ENCODE data around the gene DYTN. TPM values are rescaled to one million over a fixed set of nuclear protein-coding genes. Genes with fewer than 3 reads are reported as not detected.

Gene DYTN
- total RNA-seq, 1 experiment from 2014 or later = not detected

- H3K9me3 ChIP-seq (ENCODE audit: low read length) = no peaks in the 10 kb centered on the region
- DNase-seq = peak; percentile 46
- no peaks in the 10 kb centered on the region for H3K9me2 ChIP-seq (replicated peaks; ENCODE audit: insufficient read depth, low read length)
- H3K4me2 ChIP-seq (ENCODE audit: low read depth, low read length, poor library complexity, severe bottlenecking) = no peak within 1 kb of the TSS
- no peak within 1 kb of the TSS for H2AFZ ChIP-seq (ENCODE audit: low read length)
- no peaks in the 10 kb centered on the region for H3K4me1 ChIP-seq (ENCODE audit: low read length)
- H3K79me2 ChIP-seq (ENCODE audit: low read length) = no peaks in the 10 kb centered on the region
- H3K9ac ChIP-seq (ENCODE audit: low read length) = no peak within 1 kb of the TSS
- H3K36me3 ChIP-seq (ENCODE audit: insufficient read depth, low read length) = no peaks in the 10 kb centered on the region
- no peak within 1 kb of the TSS for H3K4me3 ChIP-seq (ENCODE audit: low read length)
- H3K27me3 ChIP-seq (ENCODE audit: low read length) = no peaks in the 10 kb centered on the region
- H4K20me1 ChIP-seq (ENCODE audit: insufficient read depth, low read depth, low read length) = no peaks in the 10 kb centered on the region
- H3K27ac ChIP-seq (ENCODE audit: low read length) = no peak within 1 kb of the TSS
Observed at GRCh38 chr2:206642075-206643025, 75.8 kb downstream of the DYTN start, which contains the start of gene FAM237A. Gene FAM237A, plus strand, starts transcription at chr2:206642487. Its CDS starts 1,750 bp downstream, at chr2:206644237.

- H3K27me3 ChIP-seq (ENCODE audit: low read length) = no peaks in the 10 kb centered on the region
- H3K9me2 ChIP-seq (replicated peaks; ENCODE audit: insufficient read depth, low read length) = no peaks in the 10 kb centered on the region
- H2AFZ ChIP-seq (ENCODE audit: low read length) = no peak overlapping the region
- H3K9ac ChIP-seq (ENCODE audit: low read length) = no peak overlapping the region
- H3K4me1 ChIP-seq (ENCODE audit: low read length) = no peaks in the 10 kb centered on the region
- no peak for DNase-seq
- H3K27ac ChIP-seq (ENCODE audit: low read length) = no peak overlapping the region
- no peaks in the 10 kb centered on the region for H4K20me1 ChIP-seq (ENCODE audit: insufficient read depth, low read depth, low read length)
- H3K9me3 ChIP-seq (ENCODE audit: low read length) = no peaks in the 10 kb centered on the region
- H3K79me2 ChIP-seq (ENCODE audit: low read length) = no peaks in the 10 kb centered on the region
- H3K4me3 ChIP-seq (ENCODE audit: low read length) = no peak overlapping the region
- H3K36me3 ChIP-seq (ENCODE audit: insufficient read depth, low read length) = no peaks in the 10 kb centered on the region
- H3K4me2 ChIP-seq (ENCODE audit: low read depth, low read length, poor library complexity, severe bottlenecking) = no peak overlapping the region
Observed at GRCh38 chr2:206641226-206641625, 77.0 kb downstream of the DYTN start.

- Histone ChIP-seq H3K36me3 (ENCODE audit: insufficient read depth, low read length) (no peaks in the 10 kb centered on the region), H3K4me2 (ENCODE audit: low read depth, low read length, poor library complexity, severe bottlenecking) (no peak overlapping the region)
Observed at GRCh38 chr2:206639636-206640035, 78.6 kb downstream of the DYTN start.

GRCh38 chr2:206635015-206635414, 83.2 kb downstream of the DYTN start:
- no peaks in the 10 kb centered on the region for H4K20me1 ChIP-seq (ENCODE audit: insufficient read depth, low read depth, low read length)
- no peaks in the 10 kb centered on the region for H3K79me2 ChIP-seq (ENCODE audit: low read length)
- no peaks in the 10 kb centered on the region for H3K4me1 ChIP-seq (ENCODE audit: low read length)
- H3K9me3 ChIP-seq (ENCODE audit: low read length) = no peaks in the 10 kb centered on the region
- H3K27ac ChIP-seq (ENCODE audit: low read length) = no peak overlapping the region
- H3K4me2 ChIP-seq (ENCODE audit: low read depth, low read length, poor library complexity, severe bottlenecking) = no peak overlapping the region
- H3K27me3 ChIP-seq (ENCODE audit: low read length) = no peaks in the 10 kb centered on the region
- DNase-seq = no peak
- H3K9ac ChIP-seq (ENCODE audit: low read length) = no peak overlapping the region
- no peaks in the 10 kb centered on the region for H3K36me3 ChIP-seq (ENCODE audit: insufficient read depth, low read length)
- H2AFZ ChIP-seq (ENCODE audit: low read length) = no peak overlapping the region
- no peak overlapping the region for H3K4me3 ChIP-seq (ENCODE audit: low read length)
- H3K9me2 ChIP-seq (replicated peaks; ENCODE audit: insufficient read depth, low read length) = no peaks in the 10 kb centered on the region

More at GRCh38 chr2:206639636-206640035, 78.6 kb downstream of the DYTN start:
- no peaks in the 10 kb centered on the region for H3K4me1 ChIP-seq (ENCODE audit: low read length)
- no peaks in the 10 kb centered on the region for H3K27me3 ChIP-seq (ENCODE audit: low read length)
- no peak for DNase-seq
- no peak overlapping the region for H3K27ac ChIP-seq (ENCODE audit: low read length)
- no peaks in the 10 kb centered on the region for H3K9me2 ChIP-seq (replicated peaks; ENCODE audit: insufficient read depth, low read length)
- H3K9ac ChIP-seq (ENCODE audit: low read length) = no peak overlapping the region
- no peak overlapping the region for H3K4me3 ChIP-seq (ENCODE audit: low read length)
- no peak overlapping the region for H2AFZ ChIP-seq (ENCODE audit: low read length)
- no peaks in the 10 kb centered on the region for H3K9me3 ChIP-seq (ENCODE audit: low read length)
- no peaks in the 10 kb centered on the region for H4K20me1 ChIP-seq (ENCODE audit: insufficient read depth, low read depth, low read length)
- H3K79me2 ChIP-seq (ENCODE audit: low read length) = no peaks in the 10 kb centered on the region

- Histone ChIP-seq H3K9ac (ENCODE audit: low read length) (no peak overlapping the region), H3K79me2 (ENCODE audit: low read length) (no peaks in the 10 kb centered on the region), H3K4me1 (ENCODE audit: low read length) (no peaks in the 10 kb centered on the region), H3K36me3 (ENCODE audit: insufficient read depth, low read length) (no peaks in the 10 kb centered on the region), H4K20me1 (ENCODE audit: insufficient read depth, low read depth, low read length) (no peaks in the 10 kb centered on the region), H3K4me3 (ENCODE audit: low read length) (no peak overlapping the region), H2AFZ (ENCODE audit: low read length) (no peak overlapping the region), H3K27me3 (ENCODE audit: low read length) (no peaks in the 10 kb centered on the region), H3K27ac (ENCODE audit: low read length) (no peak overlapping the region), H3K4me2 (ENCODE audit: low read depth, low read length, poor library complexity, severe bottlenecking) (no peak overlapping the region), H3K9me2 (replicated peaks; ENCODE audit: insufficient read depth, low read length) (no peaks in the 10 kb centered on the region), H3K9me3 (ENCODE audit: low read length) (no peaks in the 10 kb centered on the region)
- no peak for DNase-seq
Observed at GRCh38 chr2:206631340-206631739, 86.9 kb downstream of the DYTN start.

- Histone ChIP-seq H3K79me2 (ENCODE audit: low read length) (no peaks in the 10 kb centered on the region), H3K4me2 (ENCODE audit: low read depth, low read length, poor library complexity, severe bottlenecking) (no peak overlapping the region), H3K27me3 (ENCODE audit: low read length) (no peaks in the 10 kb centered on the region), H3K4me1 (ENCODE audit: low read length) (no peaks in the 10 kb centered on the region), H4K20me1 (ENCODE audit: insufficient read depth, low read depth, low read length) (no peaks in the 10 kb centered on the region), H2AFZ (ENCODE audit: low read length) (no peak overlapping the region), H3K27ac (ENCODE audit: low read length) (no peak overlapping the region), H3K9me3 (ENCODE audit: low read length) (no peaks in the 10 kb centered on the region), H3K9me2 (replicated peaks; ENCODE audit: insufficient read depth, low read length) (no peaks in the 10 kb centered on the region), H3K36me3 (ENCODE audit: insufficient read depth, low read length) (no peaks in the 10 kb centered on the region), H3K4me3 (ENCODE audit: low read length) (no peak overlapping the region), H3K9ac (ENCODE audit: low read length) (no peak overlapping the region)
- DNase-seq = no peak
Observed at GRCh38 chr2:206627632-206628031, 90.6 kb downstream of the DYTN start.

- Histone ChIP-seq H3K36me3 (ENCODE audit: insufficient read depth, low read length) (no peaks in the 10 kb centered on the region), H3K79me2 (ENCODE audit: low read length) (no peaks in the 10 kb centered on the region), H3K4me1 (ENCODE audit: low read length) (no peaks in the 10 kb centered on the region), H3K9me3 (ENCODE audit: low read length) (no peaks in the 10 kb centered on the region), H3K9me2 (replicated peaks; ENCODE audit: insufficient read depth, low read length) (no peaks in the 10 kb centered on the region), H2AFZ (ENCODE audit: low read length) (no peak overlapping the region), H3K9ac (ENCODE audit: low read length) (no peak overlapping the region), H3K4me3 (ENCODE audit: low read length) (no peak overlapping the region), H3K27me3 (ENCODE audit: low read length) (no peaks in the 10 kb centered on the region), H3K27ac (ENCODE audit: low read length) (no peak overlapping the region), H4K20me1 (ENCODE audit: insufficient read depth, low read depth, low read length) (no peaks in the 10 kb centered on the region), H3K4me2 (ENCODE audit: low read depth, low read length, poor library complexity, severe bottlenecking) (no peak overlapping the region)
- DNase-seq = no peak
Observed at GRCh38 chr2:206626108-206626507, 92.1 kb downstream of the DYTN start.

GRCh38 chr2:206619011-206619410, 99.2 kb downstream of the DYTN start:
- no peaks in the 10 kb centered on the region for H3K4me1 ChIP-seq (ENCODE audit: low read length)
- no peaks in the 10 kb centered on the region for H3K9me3 ChIP-seq (ENCODE audit: low read length)
- H3K79me2 ChIP-seq (ENCODE audit: low read length) = no peaks in the 10 kb centered on the region
- DNase-seq = no peak
- H3K27ac ChIP-seq (ENCODE audit: low read length) = no peak overlapping the region
- no peaks in the 10 kb centered on the region for H3K36me3 ChIP-seq (ENCODE audit: insufficient read depth, low read length)
- no peaks in the 10 kb centered on the region for H4K20me1 ChIP-seq (ENCODE audit: insufficient read depth, low read depth, low read length)
- H2AFZ ChIP-seq (ENCODE audit: low read length) = no peak overlapping the region
- no peaks in the 10 kb centered on the region for H3K27me3 ChIP-seq (ENCODE audit: low read length)
- H3K9ac ChIP-seq (ENCODE audit: low read length) = no peak overlapping the region
- H3K4me3 ChIP-seq (ENCODE audit: low read length) = no peak overlapping the region
- H3K4me2 ChIP-seq (ENCODE audit: low read depth, low read length, poor library complexity, severe bottlenecking) = no peak overlapping the region
- H3K9me2 ChIP-seq (replicated peaks; ENCODE audit: insufficient read depth, low read length) = no peaks in the 10 kb centered on the region
